Prostate gland (tissue), 2 donors: ENCODE data around the gene GRID2.

Experiments used
- POLR2AphosphoS5 ChIP-seq: sonication (generic); formaldehyde crosslinking; IDR thresholded peaks from one replicate; pipeline ENCODE4 v1.6.1; 2017; ENCODE audit warnings: antibody characterized with exemption
- TF ChIP-seq, protein P1 (sequence below), 4 experiments: fragments of 200-600 bp in 2 of 4; fragments of 450-650 bp in 2 of 4; sonication (generic) in 2 of 4; IDR thresholded peaks; 1 replicate in 3 of 4; 2 replicates in 1 of 4; pipeline ENCODE4 v1.5.1; 2016 to 2019; ENCODE audit warnings: antibody characterized with exemption in 4 of 4, mild to moderate bottlenecking in 2 of 4, moderate library complexity in 2 of 4

DNA sequence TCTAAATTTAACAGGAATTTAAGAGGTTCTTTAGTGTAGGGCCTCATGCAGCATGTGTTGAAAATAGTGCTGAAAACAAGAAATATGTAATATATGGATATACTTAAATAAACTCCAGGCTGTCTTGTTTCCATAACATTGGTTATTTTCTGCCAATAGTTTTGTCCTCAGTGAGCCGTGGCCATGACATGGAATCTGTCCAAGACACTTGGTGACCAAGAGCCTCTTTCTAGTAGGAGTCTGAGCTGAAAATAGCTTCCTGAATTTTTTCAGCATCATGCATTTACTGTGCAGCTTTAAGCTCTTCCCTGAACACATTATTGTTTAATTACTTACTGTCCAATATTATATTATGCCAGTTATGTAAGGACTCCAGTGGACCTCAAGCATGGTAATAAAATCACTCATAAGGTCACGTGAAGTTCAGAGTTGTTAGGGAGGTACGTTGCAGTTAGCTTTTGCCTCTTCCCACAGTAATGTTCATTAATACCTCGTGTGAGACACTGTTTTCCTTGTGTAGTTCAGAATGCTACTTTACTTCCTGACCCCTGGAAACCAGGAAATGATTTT, 488.2 kb downstream of the GRID2 start:
- no peak for TF ChIP-seq POLR2AphosphoS5
- TF ChIP-seq, protein P1, sequence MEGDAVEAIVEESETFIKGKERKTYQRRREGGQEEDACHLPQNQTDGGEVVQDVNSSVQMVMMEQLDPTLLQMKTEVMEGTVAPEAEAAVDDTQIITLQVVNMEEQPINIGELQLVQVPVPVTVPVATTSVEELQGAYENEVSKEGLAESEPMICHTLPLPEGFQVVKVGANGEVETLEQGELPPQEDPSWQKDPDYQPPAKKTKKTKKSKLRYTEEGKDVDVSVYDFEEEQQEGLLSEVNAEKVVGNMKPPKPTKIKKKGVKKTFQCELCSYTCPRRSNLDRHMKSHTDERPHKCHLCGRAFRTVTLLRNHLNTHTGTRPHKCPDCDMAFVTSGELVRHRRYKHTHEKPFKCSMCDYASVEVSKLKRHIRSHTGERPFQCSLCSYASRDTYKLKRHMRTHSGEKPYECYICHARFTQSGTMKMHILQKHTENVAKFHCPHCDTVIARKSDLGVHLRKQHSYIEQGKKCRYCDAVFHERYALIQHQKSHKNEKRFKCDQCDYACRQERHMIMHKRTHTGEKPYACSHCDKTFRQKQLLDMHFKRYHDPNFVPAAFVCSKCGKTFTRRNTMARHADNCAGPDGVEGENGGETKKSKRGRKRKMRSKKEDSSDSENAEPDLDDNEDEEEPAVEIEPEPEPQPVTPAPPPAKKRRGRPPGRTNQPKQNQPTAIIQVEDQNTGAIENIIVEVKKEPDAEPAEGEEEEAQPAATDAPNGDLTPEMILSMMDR (IDR thresholded peaks at IDR 0.05) = no peak
